OCI-LY1 (cell line): ENCODE data around the gene GSTP1.
A peak's percentile ranks its signal among the peaks of the same experiment; 100 is the strongest.

Experiments
- H2AFZ ChIP-seq: fragments of 200-600 bp; sonication (generic), shearing (Covaris generic); 2 replicates; pipeline ENCODE4 v1.6.0; 2014; ENCODE audit warnings: antibody characterized with exemption, mild to moderate bottlenecking, low read length
- H3F3A ChIP-seq: fragments of 200-600 bp; sonication (generic), shearing (Covaris generic); 2 replicates; pipeline ENCODE4 v1.6.0; 2014; ENCODE audit warnings: mild to moderate bottlenecking, antibody characterized with exemption, low read length, moderate library complexity; ENCODE audit not compliant: insufficient read depth
- H3K27ac ChIP-seq: fragments of 200-600 bp; sonication (generic); 2 replicates; pipeline ENCODE4 v1.5.1; 2014; ENCODE audit warnings: low read length, mixed run types, mild to moderate bottlenecking, low read depth; ENCODE audit not compliant: poor library complexity, severe bottlenecking
- H3K27me3 ChIP-seq: fragments of 200-600 bp; sonication (generic); 2 replicates; pipeline ENCODE4 v1.6.0; 2014; ENCODE audit warnings: antibody characterized with exemption, mild to moderate bottlenecking, low read length, moderate library complexity; ENCODE audit not compliant: insufficient read depth
- H3K36me3 ChIP-seq: fragments of 200-600 bp; sonication (generic); 2 replicates; pipeline ENCODE4 v1.6.1; 2014; ENCODE audit warnings: mild to moderate bottlenecking, antibody characterized with exemption, low read length, moderate library complexity, mixed read lengths; ENCODE audit not compliant: insufficient read depth
- H3K4me1 ChIP-seq: fragments of 200-600 bp; sonication (generic); 2 replicates; pipeline ENCODE4 v1.5.1; 2014; ENCODE audit warnings: mild to moderate bottlenecking, low read length, moderate library complexity; ENCODE audit not compliant: insufficient read depth, severe bottlenecking
- H3K4me2 ChIP-seq: fragments of 200-600 bp; sonication (generic), shearing (Covaris generic); 2 replicates; pipeline ENCODE4 v1.6.1; 2014; ENCODE audit warnings: low read length
- H3K4me3 ChIP-seq: fragments of 200-600 bp; sonication (generic); 2 replicates; pipeline ENCODE4 v1.5.1; 2014; ENCODE audit warnings: low read length, low read depth, mild to moderate bottlenecking, mixed read lengths; ENCODE audit not compliant: poor library complexity, severe bottlenecking
- H3K79me2 ChIP-seq: fragments of 200-600 bp; shearing (Covaris generic); 2 replicates; pipeline ENCODE4 v1.6.1; 2016; ENCODE audit warnings: mixed run types, low read length, mixed read lengths; ENCODE audit not compliant: insufficient read depth
- H3K9ac ChIP-seq: fragments of 200-600 bp; sonication (generic), shearing (Covaris generic); 2 replicates; pipeline ENCODE4 v1.6.1; 2014; ENCODE audit warnings: mild to moderate bottlenecking, low read length, mixed read lengths
- H3K9me2 ChIP-seq: fragments of 200-600 bp; sonication (generic), shearing (Covaris generic); 2 replicates; pipeline ENCODE4 v1.6.1; 2014; ENCODE audit warnings: low read depth, mild to moderate bottlenecking, low read length, mixed read lengths
- H3K9me3 ChIP-seq: fragments of 200-600 bp; shearing (Covaris generic); 2 replicates; pipeline ENCODE4 v1.6.1; 2014; ENCODE audit warnings: low read length, mixed read lengths
- H4K20me1 ChIP-seq: fragments of 200-600 bp; sonication (generic), shearing (Covaris generic); 2 replicates; pipeline ENCODE4 v1.6.0; 2016; ENCODE audit warnings: mild to moderate bottlenecking, low read length; ENCODE audit not compliant: insufficient read depth
- EZH2 ChIP-seq: fragments of 200-600 bp; sonication (generic), shearing (Covaris generic); IDR thresholded peaks from 2 replicates; pipeline ENCODE4 v1.8.0; 2017; ENCODE audit warnings: borderline replicate concordance, mixed run types, mild to moderate bottlenecking, antibody characterized with exemption, low read length, moderate library complexity, mixed read lengths
- TF ChIP-seq, protein P1 (sequence below): fragments of 200-600 bp; sonication (generic), shearing (Covaris generic); IDR thresholded peaks from 2 replicates; pipeline ENCODE4 v1.5.1; 2017; ENCODE audit warnings: mild to moderate bottlenecking, antibody characterized with exemption, low read length, moderate library complexity, mixed read lengths

Gene GSTP1

GRCh38 chr11:67614730-67615714 lies 31.4 kb downstream of the GSTP1 start:
- no peaks in the 10 kb centered on the region for H3K27me3 ChIP-seq
- H3K36me3 ChIP-seq = peaks cover 35% of the 10 kb centered on the region; the same call in 1 of the 2 replicates
- H3K27ac ChIP-seq = peak overlapping the region; percentile 93
- no peaks in the 10 kb centered on the region for H3F3A ChIP-seq
- H3K4me1 ChIP-seq = peaks cover 28% of the 10 kb centered on the region
- no peak overlapping the region for H2AFZ ChIP-seq
- TF ChIP-seq, protein P1, sequence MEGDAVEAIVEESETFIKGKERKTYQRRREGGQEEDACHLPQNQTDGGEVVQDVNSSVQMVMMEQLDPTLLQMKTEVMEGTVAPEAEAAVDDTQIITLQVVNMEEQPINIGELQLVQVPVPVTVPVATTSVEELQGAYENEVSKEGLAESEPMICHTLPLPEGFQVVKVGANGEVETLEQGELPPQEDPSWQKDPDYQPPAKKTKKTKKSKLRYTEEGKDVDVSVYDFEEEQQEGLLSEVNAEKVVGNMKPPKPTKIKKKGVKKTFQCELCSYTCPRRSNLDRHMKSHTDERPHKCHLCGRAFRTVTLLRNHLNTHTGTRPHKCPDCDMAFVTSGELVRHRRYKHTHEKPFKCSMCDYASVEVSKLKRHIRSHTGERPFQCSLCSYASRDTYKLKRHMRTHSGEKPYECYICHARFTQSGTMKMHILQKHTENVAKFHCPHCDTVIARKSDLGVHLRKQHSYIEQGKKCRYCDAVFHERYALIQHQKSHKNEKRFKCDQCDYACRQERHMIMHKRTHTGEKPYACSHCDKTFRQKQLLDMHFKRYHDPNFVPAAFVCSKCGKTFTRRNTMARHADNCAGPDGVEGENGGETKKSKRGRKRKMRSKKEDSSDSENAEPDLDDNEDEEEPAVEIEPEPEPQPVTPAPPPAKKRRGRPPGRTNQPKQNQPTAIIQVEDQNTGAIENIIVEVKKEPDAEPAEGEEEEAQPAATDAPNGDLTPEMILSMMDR = peak; percentile 83
- no peak for TF ChIP-seq EZH2
- peak overlapping the region; percentile 50 for H3K4me3 ChIP-seq
- no peaks in the 10 kb centered on the region for H3K9me2 ChIP-seq
- H3K9me3 ChIP-seq = no peaks in the 10 kb centered on the region
- H3K4me2 ChIP-seq = peak overlapping the region; percentile 88
- H3K79me2 ChIP-seq = no peaks in the 10 kb centered on the region
- no peaks in the 10 kb centered on the region for H4K20me1 ChIP-seq
- peak overlapping the region; percentile 71; the same call in 1 of the 2 replicates for H3K9ac ChIP-seq

- H3K36me3 ChIP-seq = peaks cover 28% of the 10 kb centered on the region; the same call in 1 of the 2 replicates
- H4K20me1 ChIP-seq = no peaks in the 10 kb centered on the region
- H2AFZ ChIP-seq = no peak overlapping the region
- peaks cover 28% of the 10 kb centered on the region for H3K4me1 ChIP-seq
- no peaks in the 10 kb centered on the region for H3K9me2 ChIP-seq
- no peaks in the 10 kb centered on the region for H3K9me3 ChIP-seq
- H3K4me2 ChIP-seq = no peak overlapping the region; the same call in 1 of the 2 replicates
- no peaks in the 10 kb centered on the region for H3F3A ChIP-seq
- no peak overlapping the region for H3K4me3 ChIP-seq
- H3K27me3 ChIP-seq = no peaks in the 10 kb centered on the region
- H3K9ac ChIP-seq = no peak overlapping the region
- TF ChIP-seq EZH2 = no peak
- TF ChIP-seq, protein P1 = no peak
- no peak overlapping the region for H3K27ac ChIP-seq
- H3K79me2 ChIP-seq = no peaks in the 10 kb centered on the region
These were observed 32.3 kb downstream of the GSTP1 start for GRCh38 chr11:67615728-67616430.

GRCh38 chr11:67616431-67617242 lies 33.0 kb downstream of the GSTP1 start:
- no peaks in the 10 kb centered on the region for H4K20me1 ChIP-seq
- H3K36me3 ChIP-seq = peaks cover 20% of the 10 kb centered on the region; the same call in 1 of the 2 replicates
- H3F3A ChIP-seq = no peaks in the 10 kb centered on the region
- no peaks in the 10 kb centered on the region for H3K27me3 ChIP-seq
- no peak overlapping the region for H2AFZ ChIP-seq
- H3K27ac ChIP-seq = no peak overlapping the region
- H3K4me2 ChIP-seq = no peak overlapping the region
- no peak overlapping the region for H3K9ac ChIP-seq
- no peaks in the 10 kb centered on the region for H3K9me3 ChIP-seq
- peaks cover 28% of the 10 kb centered on the region for H3K4me1 ChIP-seq
- no peaks in the 10 kb centered on the region for H3K79me2 ChIP-seq
- H3K9me2 ChIP-seq = no peaks in the 10 kb centered on the region
- TF ChIP-seq, protein P1 = no peak
- TF ChIP-seq EZH2 = no peak
- no peak overlapping the region for H3K4me3 ChIP-seq
